ENCODE data around the gene MESP2. TPM values are rescaled to one million over a fixed set of nuclear protein-coding genes. Genes with fewer than 3 reads are reported as not detected.

Gene MESP2
- total RNA-seq, 1 donor from 2014 or later, result not detected

GRCh38 chr15:89754361-89755154 lies 21.6 kb upstream of the MESP2 start:
- intact Hi-C loops (cut with micrococcal nuclease), result loop anchor here (10.0 kb wide), 1 partner anchor 420 kb away; the partner anchor contains the start of gene POLG

- intact Hi-C loops (cut with micrococcal nuclease), result loop anchor here (10.0 kb wide), 1 partner anchor 421 kb away; the partner anchor contains the start of gene POLG
These were observed 20.4 kb upstream of the MESP2 start for GRCh38 chr15:89755701-89756100.

- intact Hi-C loops (cut with micrococcal nuclease), result loop anchor here (10.0 kb wide), 1 partner anchor 422 kb away; the partner anchor contains the start of gene POLG
These were observed 19.2 kb upstream of the MESP2 start for GRCh38 chr15:89756897-89757296.

GRCh38 chr15:89758283-89758682 lies 17.8 kb upstream of the MESP2 start:
- intact Hi-C loops (cut with micrococcal nuclease), result loop anchor here (10.0 kb wide), 1 partner anchor 423 kb away; the partner anchor contains the start of gene POLG

- intact Hi-C loops (cut with micrococcal nuclease), result loop anchor here (10.0 kb wide), 1 partner anchor 424 kb away; the partner anchor contains the start of gene POLG
These were observed 17.2 kb upstream of the MESP2 start for GRCh38 chr15:89758981-89759380.

- intact Hi-C loops (cut with micrococcal nuclease), result loop anchor here (1.0 to 10.0 kb wide), 4 partner anchors 115 to 425 kb away; partner anchors contain the start of gene POLG
These were observed 16.3 kb upstream of the MESP2 start for GRCh38 chr15:89759835-89760234.

- intact Hi-C loops (cut with micrococcal nuclease), result loop anchor here (1.0 to 2.0 kb wide), 3 partner anchors 115 to 326 kb away; no protein-coding TSS in a partner anchor
These were observed 15.7 kb upstream of the MESP2 start for GRCh38 chr15:89760303-89761008.

GRCh38 chr15:89761009-89761831 lies 14.9 kb upstream of the MESP2 start:
- intact Hi-C loops (cut with micrococcal nuclease), result loop anchor here (2.0 kb wide), 2 partner anchors 310 to 326 kb away; no protein-coding TSS in a partner anchor

- intact Hi-C loops (cut with micrococcal nuclease), result loop anchor here (2.0 kb wide), 2 partner anchors 309 to 325 kb away; no protein-coding TSS in a partner anchor
These were observed 14.2 kb upstream of the MESP2 start for GRCh38 chr15:89761929-89762328.

- intact Hi-C loops (cut with micrococcal nuclease), result no loop called here
These were observed 10.4 kb upstream of the MESP2 start for GRCh38 chr15:89765694-89766093.

- intact Hi-C loops (cut with micrococcal nuclease), result no loop called here
These were observed 9.5 kb upstream of the MESP2 start for GRCh38 chr15:89766357-89767311.

- intact Hi-C loops (cut with micrococcal nuclease), result no loop called here
These were observed 8.7 kb upstream of the MESP2 start for GRCh38 chr15:89767411-89767915.

- intact Hi-C loops (cut with micrococcal nuclease), result no loop called here
These were observed 8.0 kb upstream of the MESP2 start for GRCh38 chr15:89768071-89768500.

- intact Hi-C loops (cut with micrococcal nuclease), result no loop called here
These were observed 6.8 kb upstream of the MESP2 start for GRCh38 chr15:89769366-89769765.

GRCh38 chr15:89770041-89770440 lies 6.1 kb upstream of the MESP2 start:
- intact Hi-C loops (cut with micrococcal nuclease), result no loop called here

GRCh38 chr15:89772932-89773583 lies 3.1 kb upstream of the MESP2 start:
- intact Hi-C loops (cut with micrococcal nuclease), result no loop called here

GRCh38 chr15:89774492-89774891 lies 1.6 kb upstream of the MESP2 start:
- intact Hi-C loops (cut with micrococcal nuclease), result no loop called here

- intact Hi-C loops (cut with micrococcal nuclease), result no loop called here
These were observed 317 bp upstream of the MESP2 start for GRCh38 chr15:89775815-89776214.

All from T-helper 1 cell treated with Interleukin-12 subunit alpha and Interleukin-12 subunit beta and Interleukin-4 antibody, amounts not matched to agents 30 ng/mL and 1 ng/mL, for 36 hours (primary cell).